ENCODE results near the gene AIFM1.

Gene AIFM1

DNA sequence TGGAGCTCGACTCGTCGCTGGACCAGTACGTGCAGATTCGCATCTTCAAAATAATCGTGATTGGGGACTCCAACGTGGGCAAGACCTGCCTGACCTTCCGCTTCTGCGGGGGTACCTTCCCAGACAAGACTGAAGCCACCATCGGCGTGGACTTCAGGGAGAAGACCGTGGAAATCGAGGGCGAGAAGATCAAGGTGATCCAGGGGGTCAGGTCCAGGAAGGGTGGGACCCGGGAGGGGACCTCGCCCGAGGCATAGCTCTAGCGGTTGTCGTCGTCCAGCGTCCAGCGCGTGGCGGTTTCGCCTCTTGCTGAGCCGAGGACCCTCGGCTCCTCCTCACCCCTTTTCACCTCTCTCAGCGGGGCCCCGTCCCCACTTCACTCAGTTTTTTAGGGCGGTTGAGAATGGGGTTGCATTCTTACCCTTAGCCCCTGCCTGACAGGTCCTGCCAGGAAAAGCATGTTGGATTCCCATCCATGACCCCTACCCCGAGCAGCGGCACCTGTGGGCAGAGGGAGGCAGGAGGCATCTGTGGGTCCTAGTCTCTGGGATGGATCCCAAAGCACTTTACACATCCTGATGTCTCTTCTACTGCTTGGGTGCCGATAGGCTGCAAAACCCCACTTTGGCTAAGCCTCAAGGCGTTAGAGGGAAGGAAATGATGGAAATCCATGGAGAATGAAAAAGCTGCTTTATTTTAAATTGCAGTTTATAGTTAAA is 6.6 kb upstream of the AIFM1 start:
- TF ChIP-seq, protein P1, sequence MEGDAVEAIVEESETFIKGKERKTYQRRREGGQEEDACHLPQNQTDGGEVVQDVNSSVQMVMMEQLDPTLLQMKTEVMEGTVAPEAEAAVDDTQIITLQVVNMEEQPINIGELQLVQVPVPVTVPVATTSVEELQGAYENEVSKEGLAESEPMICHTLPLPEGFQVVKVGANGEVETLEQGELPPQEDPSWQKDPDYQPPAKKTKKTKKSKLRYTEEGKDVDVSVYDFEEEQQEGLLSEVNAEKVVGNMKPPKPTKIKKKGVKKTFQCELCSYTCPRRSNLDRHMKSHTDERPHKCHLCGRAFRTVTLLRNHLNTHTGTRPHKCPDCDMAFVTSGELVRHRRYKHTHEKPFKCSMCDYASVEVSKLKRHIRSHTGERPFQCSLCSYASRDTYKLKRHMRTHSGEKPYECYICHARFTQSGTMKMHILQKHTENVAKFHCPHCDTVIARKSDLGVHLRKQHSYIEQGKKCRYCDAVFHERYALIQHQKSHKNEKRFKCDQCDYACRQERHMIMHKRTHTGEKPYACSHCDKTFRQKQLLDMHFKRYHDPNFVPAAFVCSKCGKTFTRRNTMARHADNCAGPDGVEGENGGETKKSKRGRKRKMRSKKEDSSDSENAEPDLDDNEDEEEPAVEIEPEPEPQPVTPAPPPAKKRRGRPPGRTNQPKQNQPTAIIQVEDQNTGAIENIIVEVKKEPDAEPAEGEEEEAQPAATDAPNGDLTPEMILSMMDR (conservative IDR thresholded peaks at IDR 0.05; ENCODE audit: low read length): no peak
- TF ChIP-seq EZH2phosphoT487 (IDR thresholded peaks at IDR 0.05; ENCODE audit: borderline replicate concordance): no peak
- Histone ChIP-seq H3K4me2 (ENCODE audit: low read depth, low read length, poor library complexity, severe bottlenecking) (peak overlapping the region; percentile 98), H3F3A (ENCODE audit: low read depth) (no peaks in the 10 kb centered on the region), H4K20me1 (ENCODE audit: insufficient read depth, low read length, poor library complexity, severe bottlenecking) (peaks cover 35% of the 10 kb centered on the region), H3K4me1 (ENCODE audit: insufficient read depth, low read length, poor library complexity, severe bottlenecking) (peaks cover 42% of the 10 kb centered on the region), H3K9me2 (replicated peaks; ENCODE audit: low read depth, low read length) (no peaks in the 10 kb centered on the region), H3K9ac (ENCODE audit: low read depth, low read length, poor library complexity, severe bottlenecking) (peak overlapping the region; percentile 98), H3K79me2 (ENCODE audit: insufficient read depth, low read length) (peaks cover 73% of the 10 kb centered on the region), H2AFZ (ENCODE audit: low read length) (0 out of 2 replicates have a peak overlapping the region, but pooled peaks have one; percentile 23), H3K4me3 (ENCODE audit: low read length, poor library complexity, severe bottlenecking) (peak overlapping the region; percentile 99), H3K9me3 (ENCODE audit: insufficient read depth, low read depth, low read length) (no peaks in the 10 kb centered on the region), H3K27me3 (ENCODE audit: insufficient read depth, low read length, poor library complexity, severe bottlenecking) (no peaks in the 10 kb centered on the region), H3K36me3 (ENCODE audit: insufficient read depth, low read length) (no peaks in the 10 kb centered on the region)

DNA sequence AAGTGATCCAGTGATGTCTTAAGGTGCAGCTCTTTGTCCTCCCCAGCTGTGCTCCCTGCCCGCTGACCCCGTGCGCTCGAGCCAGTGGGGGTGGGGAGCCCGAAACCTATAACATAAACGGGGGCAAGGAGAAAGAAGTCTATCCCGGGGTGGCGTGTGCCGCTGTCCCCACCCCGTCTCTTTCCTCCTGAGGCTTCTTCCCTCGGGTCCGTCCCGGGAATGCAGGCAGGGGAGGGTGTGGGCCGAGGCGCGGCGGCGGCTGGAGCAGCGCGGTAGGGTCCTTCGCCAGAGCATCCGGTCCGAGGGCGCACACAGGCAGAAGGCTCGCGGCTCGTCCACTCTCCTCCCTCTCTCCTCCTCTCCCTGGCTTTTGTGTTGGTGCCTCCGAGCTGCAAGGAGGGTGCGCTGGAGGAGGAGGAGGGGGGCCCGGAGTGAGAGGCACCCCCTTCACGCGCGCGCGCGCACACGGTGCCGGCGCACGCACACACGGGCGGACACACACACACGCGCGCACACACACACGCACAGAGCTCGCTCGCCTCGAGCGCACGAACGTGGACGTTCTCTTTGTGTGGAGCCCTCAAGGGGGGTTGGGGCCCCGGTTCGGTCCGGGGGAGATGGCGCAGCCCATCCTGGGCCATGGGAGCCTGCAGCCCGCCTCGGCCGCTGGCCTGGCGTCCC is 5.9 kb upstream of the AIFM1 start, which contains the start of gene RAB33A:
Gene RAB33A, plus strand, starts transcription at position 517 of the 681 bp plus-strand sequence. Its CDS starts 101 bp downstream, at position 618.
- peaks cover 41% of the 10 kb centered on the region for H3K4me1 ChIP-seq (ENCODE audit: insufficient read depth, low read length, poor library complexity, severe bottlenecking)
- H3F3A ChIP-seq (ENCODE audit: low read depth): no peaks in the 10 kb centered on the region
- H3K4me3 ChIP-seq (ENCODE audit: low read length, poor library complexity, severe bottlenecking): peak within 1 kb of the TSS; percentile 99
- no peaks in the 10 kb centered on the region for H3K9me3 ChIP-seq (ENCODE audit: insufficient read depth, low read depth, low read length)
- H3K36me3 ChIP-seq (ENCODE audit: insufficient read depth, low read length): no peaks in the 10 kb centered on the region
- peak within 1 kb of the TSS; percentile 98 for H3K9ac ChIP-seq (ENCODE audit: low read depth, low read length, poor library complexity, severe bottlenecking)
- H3K9me2 ChIP-seq (replicated peaks; ENCODE audit: low read depth, low read length): no peaks in the 10 kb centered on the region
- H2AFZ ChIP-seq (ENCODE audit: low read length): peak within 1 kb of the TSS; percentile 23; the same call in 1 of the 2 replicates
- peak within 1 kb of the TSS; percentile 98 for H3K4me2 ChIP-seq (ENCODE audit: low read depth, low read length, poor library complexity, severe bottlenecking)
- peaks cover 29% of the 10 kb centered on the region for H4K20me1 ChIP-seq (ENCODE audit: insufficient read depth, low read length, poor library complexity, severe bottlenecking)
- H3K27me3 ChIP-seq (ENCODE audit: insufficient read depth, low read length, poor library complexity, severe bottlenecking): no peaks in the 10 kb centered on the region
- H3K79me2 ChIP-seq (ENCODE audit: insufficient read depth, low read length): peaks cover 73% of the 10 kb centered on the region
- TF ChIP-seq, protein P1 (conservative IDR thresholded peaks at IDR 0.05; ENCODE audit: low read length): no peak
- TF ChIP-seq EZH2phosphoT487 (IDR thresholded peaks at IDR 0.05; ENCODE audit: borderline replicate concordance): no peak

DNA sequence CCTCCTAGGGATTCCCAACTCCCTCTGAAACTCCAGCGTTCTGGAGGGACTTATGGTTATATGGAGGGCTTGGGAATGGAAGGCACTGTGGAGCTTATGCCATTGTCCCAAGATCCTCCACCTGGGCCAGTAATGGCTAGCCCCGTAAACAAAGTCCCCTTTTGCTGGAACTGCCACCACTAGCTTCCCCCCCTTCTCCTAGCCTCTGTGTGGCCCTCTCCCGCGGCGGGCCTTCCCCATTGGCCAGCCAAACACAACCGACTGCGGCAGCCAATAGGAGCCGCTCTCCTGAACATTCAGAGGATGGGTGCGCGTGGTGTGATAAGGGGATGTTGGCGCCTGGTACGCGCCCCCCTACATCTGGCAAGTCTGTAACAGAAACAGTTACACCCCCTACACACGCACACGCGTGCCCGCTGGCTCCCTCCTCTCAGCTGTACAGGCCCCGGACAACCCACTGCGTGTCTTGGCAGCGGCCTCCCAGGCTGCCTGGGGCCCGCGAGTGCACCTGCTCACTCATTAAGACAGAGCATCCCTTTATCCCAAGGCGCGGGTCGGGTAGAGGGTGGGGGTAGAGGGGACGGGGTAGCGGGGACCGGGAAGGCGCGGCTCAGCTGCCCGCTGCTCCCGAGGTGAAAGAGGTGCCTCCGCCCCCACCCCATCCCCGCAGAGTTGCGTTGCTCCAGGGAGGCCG is 5.3 kb upstream of the AIFM1 start:
- TF ChIP-seq, protein P1 (conservative IDR thresholded peaks at IDR 0.05; ENCODE audit: low read length): no peak
- no peak for TF ChIP-seq EZH2phosphoT487 (IDR thresholded peaks at IDR 0.05; ENCODE audit: borderline replicate concordance)
- Histone ChIP-seq H3F3A (ENCODE audit: low read depth) (no peaks in the 10 kb centered on the region), H3K4me2 (ENCODE audit: low read depth, low read length, poor library complexity, severe bottlenecking) (peak overlapping the region; percentile 98), H3K9ac (ENCODE audit: low read depth, low read length, poor library complexity, severe bottlenecking) (peak overlapping the region; percentile 98), H3K9me3 (ENCODE audit: insufficient read depth, low read depth, low read length) (no peaks in the 10 kb centered on the region), H3K4me1 (ENCODE audit: insufficient read depth, low read length, poor library complexity, severe bottlenecking) (peaks cover 34% of the 10 kb centered on the region), H3K4me3 (ENCODE audit: low read length, poor library complexity, severe bottlenecking) (peak overlapping the region; percentile 99), H2AFZ (ENCODE audit: low read length) (no peak overlapping the region; the same call in 1 of the 2 replicates), H4K20me1 (ENCODE audit: insufficient read depth, low read length, poor library complexity, severe bottlenecking) (peaks cover 24% of the 10 kb centered on the region), H3K36me3 (ENCODE audit: insufficient read depth, low read length) (no peaks in the 10 kb centered on the region), H3K27me3 (ENCODE audit: insufficient read depth, low read length, poor library complexity, severe bottlenecking) (no peaks in the 10 kb centered on the region), H3K79me2 (ENCODE audit: insufficient read depth, low read length) (peaks cover 67% of the 10 kb centered on the region), H3K9me2 (replicated peaks; ENCODE audit: low read depth, low read length) (no peaks in the 10 kb centered on the region)
